HG03097 (cell line): ENCODE results near the gene FLNB.
A peak's percentile ranks its signal among the peaks of the same experiment; 100 is the strongest.
"Not testable (repeated sequence)": the region's sequence is repeated elsewhere in the genome, so short reads cannot be mapped to it uniquely, and the experiment has no call there.

ENCODE experiments used
- ATAC-seq: cut with Tn5 transposase; IDR thresholded peaks from one replicate; pipeline ENCODE4 v1.9.1; 2021; ENCODE audit not compliant: unreplicated experiment, low FRiP score

FLNB gene

GRCh38 chr3:58051196-58051595 is 43.0 kb downstream of the FLNB start:
- ATAC-seq = no peak

- ATAC-seq = not testable (repeated sequence)
Measured at GRCh38 chr3:58051658-58052261, 43.5 kb downstream of the FLNB start.

- peak; percentile 60 for ATAC-seq
Measured at GRCh38 chr3:58052373-58053273, 44.4 kb downstream of the FLNB start.

- no peak for ATAC-seq
Measured at GRCh38 chr3:58054652-58055051, 46.4 kb downstream of the FLNB start.

GRCh38 chr3:58055314-58055713 is 47.1 kb downstream of the FLNB start:
- ATAC-seq = no peak

GRCh38 chr3:58055891-58056290 is 47.7 kb downstream of the FLNB start:
- ATAC-seq = not testable (repeated sequence)

- ATAC-seq = no peak
Measured at GRCh38 chr3:58058361-58059263, 50.4 kb downstream of the FLNB start.

GRCh38 chr3:58059349-58060321 is 51.4 kb downstream of the FLNB start:
- no peak for ATAC-seq

- ATAC-seq = no peak
Measured at GRCh38 chr3:58062472-58062871, 54.2 kb downstream of the FLNB start.

- no peak for ATAC-seq
Measured at GRCh38 chr3:58063022-58063815, 55.0 kb downstream of the FLNB start.

- no peak for ATAC-seq
Measured at GRCh38 chr3:58064923-58065638, 56.9 kb downstream of the FLNB start.

GRCh38 chr3:58065700-58066167 is 57.5 kb downstream of the FLNB start:
- ATAC-seq = no peak

GRCh38 chr3:58066842-58067241 is 58.6 kb downstream of the FLNB start:
- no peak for ATAC-seq

- no peak for ATAC-seq
Measured at GRCh38 chr3:58068122-58068809, 60.0 kb downstream of the FLNB start.

GRCh38 chr3:58071480-58071971 is 63.3 kb downstream of the FLNB start:
- ATAC-seq = no peak

- ATAC-seq = no peak
Measured at GRCh38 chr3:58072052-58072762, 64.0 kb downstream of the FLNB start.

GRCh38 chr3:58072763-58073130 is 64.5 kb downstream of the FLNB start:
- no peak for ATAC-seq
